HG03457 (cell line): ENCODE data around the gene PDLIM5.
"Not testable (repeated sequence)": the region's sequence is repeated elsewhere in the genome, so short reads cannot be mapped to it uniquely, and the experiment has no call there.

Experiments
- ATAC-seq: cut with Tn5 transposase; IDR thresholded peaks from one replicate; pipeline ENCODE4 v1.9.1; 2021; ENCODE audit warnings: moderate number of reproducible peaks; ENCODE audit not compliant: unreplicated experiment

The PDLIM5 gene

DNA sequence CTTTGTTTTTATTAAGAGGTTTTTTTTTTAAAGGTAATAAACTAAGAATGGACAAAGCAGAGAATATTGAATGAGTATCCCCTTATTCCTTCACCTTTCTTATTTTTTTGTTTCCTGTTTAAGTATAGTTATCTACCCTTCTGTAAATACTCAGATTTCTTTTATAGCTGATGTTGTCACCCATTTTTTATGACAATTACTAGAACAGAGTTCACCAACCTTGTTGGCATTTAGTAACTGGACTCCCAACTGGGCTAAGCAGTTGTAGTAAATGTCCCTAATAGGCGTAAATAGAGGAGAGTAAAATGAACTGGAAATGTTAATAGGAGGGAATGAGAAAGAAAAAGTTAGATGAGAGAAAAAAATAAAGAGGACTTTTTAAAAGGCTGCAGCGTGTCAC lies 9.8 kb downstream of the PDLIM5 start:
- ATAC-seq: no peak

- ATAC-seq: no peak
Measured at GRCh38 chr4:94462572-94462971, 10.8 kb downstream of the PDLIM5 start.

GRCh38 chr4:94463771-94464170 lies 12.0 kb downstream of the PDLIM5 start:
- no peak for ATAC-seq

- no peak for ATAC-seq
Measured at GRCh38 chr4:94466371-94466770, 14.6 kb downstream of the PDLIM5 start.

GRCh38 chr4:94466923-94467322 lies 15.2 kb downstream of the PDLIM5 start:
- ATAC-seq: no peak

DNA sequence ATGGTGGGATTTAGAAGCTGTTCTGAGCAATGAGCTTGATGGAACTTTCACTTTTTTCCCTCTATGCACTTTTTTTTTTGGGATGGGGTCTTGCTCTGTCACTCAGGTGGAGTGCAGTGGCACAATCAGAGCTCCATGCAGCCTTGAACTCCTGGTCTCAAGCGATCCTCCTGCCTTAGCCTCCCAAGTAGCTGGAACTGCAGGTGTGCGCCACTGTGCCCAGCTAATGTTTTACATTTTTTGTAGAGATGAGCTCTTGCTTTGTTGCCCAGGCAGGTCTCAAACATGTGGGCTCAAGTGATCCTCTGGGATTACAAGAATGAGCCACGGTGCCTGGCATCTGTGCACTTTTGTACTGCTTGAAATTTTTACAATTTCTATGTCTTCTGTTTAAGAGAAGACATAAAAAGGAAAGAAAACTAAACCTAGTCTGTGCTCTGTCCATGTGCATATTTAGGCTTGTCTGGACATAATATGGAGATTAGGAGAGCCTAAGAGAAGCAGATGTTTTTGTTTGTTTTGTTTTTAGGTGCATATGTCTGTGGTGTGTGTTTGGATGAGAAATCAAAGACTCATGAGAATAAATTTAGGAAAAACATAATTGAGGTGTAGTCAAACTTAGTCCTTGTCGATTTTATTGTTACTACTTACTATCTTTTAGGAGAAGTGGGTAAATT lies 16.5 kb downstream of the PDLIM5 start:
- no peak for ATAC-seq

DNA sequence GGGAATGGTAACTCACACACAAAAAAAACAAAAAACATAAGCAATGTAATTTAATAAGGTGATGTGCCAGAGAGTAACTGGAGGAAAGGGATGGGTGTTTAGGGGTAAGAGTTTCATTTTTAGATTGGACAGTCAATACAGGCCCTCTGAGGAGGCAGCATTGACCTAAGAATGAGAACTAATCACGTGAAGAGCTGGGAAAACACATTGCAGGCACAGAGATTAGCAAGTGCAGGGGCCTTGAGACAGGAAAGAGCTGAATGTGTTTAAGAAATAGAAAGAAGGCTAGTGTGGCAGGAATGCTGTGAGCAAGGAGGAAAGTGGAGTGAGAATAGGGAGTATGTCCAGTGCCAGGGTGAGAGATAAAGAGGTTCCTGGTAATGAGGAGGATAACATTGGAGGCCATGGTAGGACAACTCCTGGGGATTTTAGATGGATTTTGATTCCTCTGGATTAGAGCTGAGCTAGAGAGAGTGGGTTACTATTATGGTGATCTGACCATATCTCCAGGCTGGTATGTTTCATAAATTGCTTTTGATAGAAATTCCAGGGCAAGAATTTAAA lies 17.6 kb downstream of the PDLIM5 start:
- no peak for ATAC-seq

- no peak for ATAC-seq
Measured at GRCh38 chr4:94470132-94470531, 18.4 kb downstream of the PDLIM5 start.

- not testable (repeated sequence) for ATAC-seq
Measured at GRCh38 chr4:94470782-94471181, 19.0 kb downstream of the PDLIM5 start.

GRCh38 chr4:94472056-94472826 lies 20.5 kb downstream of the PDLIM5 start:
- no peak for ATAC-seq

GRCh38 chr4:94475050-94475449 lies 23.3 kb downstream of the PDLIM5 start:
- ATAC-seq: no peak

DNA sequence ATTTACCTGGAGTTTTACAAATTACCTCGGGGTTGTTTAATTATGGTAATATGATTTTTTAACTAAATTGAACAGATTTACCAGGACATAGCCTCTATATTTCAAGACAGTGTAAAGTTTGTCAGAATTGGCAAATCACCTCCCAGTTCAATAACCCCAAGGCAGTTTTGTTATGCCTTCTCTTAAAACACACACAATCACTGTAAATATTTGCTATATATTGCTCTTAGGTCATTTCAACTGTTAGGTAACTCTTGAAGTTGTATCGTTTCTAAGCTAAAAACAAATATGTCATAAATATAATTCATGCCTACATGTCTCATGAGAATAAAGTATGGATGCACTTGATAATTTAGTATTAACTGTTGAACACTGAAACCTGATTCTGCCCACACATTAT lies 24.1 kb downstream of the PDLIM5 start:
- no peak for ATAC-seq

DNA sequence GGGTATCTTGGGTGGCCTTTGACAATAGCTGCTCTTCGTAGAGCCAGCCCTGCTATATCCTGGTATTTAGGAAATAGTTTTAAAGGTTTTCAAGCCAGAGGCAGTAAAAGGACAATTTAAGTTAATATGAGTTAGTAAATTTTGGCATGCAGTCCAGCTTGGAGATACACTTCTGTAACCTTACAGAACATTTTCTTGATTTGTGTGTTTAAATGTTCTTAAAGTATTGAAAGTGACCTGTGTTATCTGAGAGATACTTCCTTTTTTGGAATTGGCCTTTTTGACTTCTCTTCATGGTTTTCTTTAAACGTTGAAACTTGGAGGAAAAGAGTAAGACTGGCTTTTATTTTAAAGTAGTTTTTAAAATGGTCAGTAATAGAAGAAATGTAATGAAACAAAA lies 25.5 kb downstream of the PDLIM5 start:
- no peak for ATAC-seq

- not testable (repeated sequence) for ATAC-seq
Measured at GRCh38 chr4:94478805-94479204, 27.1 kb downstream of the PDLIM5 start.

- ATAC-seq: no peak
Measured at GRCh38 chr4:94479358-94480141, 27.8 kb downstream of the PDLIM5 start.

- no peak for ATAC-seq
Measured at GRCh38 chr4:94480362-94480951, 28.7 kb downstream of the PDLIM5 start.

- ATAC-seq: no peak
Measured at GRCh38 chr4:94483895-94484294, 32.2 kb downstream of the PDLIM5 start.

DNA sequence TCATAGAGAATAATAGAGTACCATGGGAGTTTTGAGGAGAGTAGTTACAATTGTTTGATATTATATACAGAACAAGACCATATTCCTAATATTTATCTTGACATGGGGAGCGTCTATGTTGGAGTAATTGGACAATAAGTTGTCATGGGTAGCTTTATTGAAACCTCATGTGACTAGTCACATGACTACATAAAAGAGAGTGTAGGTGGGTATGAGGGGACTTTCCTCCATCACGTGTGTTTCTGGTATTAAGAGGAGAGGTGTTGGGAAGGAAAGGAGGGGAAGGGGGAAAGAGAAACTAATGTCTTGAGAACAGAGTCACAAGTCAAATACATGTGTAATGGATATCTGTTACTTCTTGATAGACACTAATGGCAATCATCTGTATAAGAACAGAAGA lies 33.1 kb downstream of the PDLIM5 start:
- no peak for ATAC-seq

GRCh38 chr4:94486372-94486801 lies 34.6 kb downstream of the PDLIM5 start:
- no peak for ATAC-seq

GRCh38 chr4:94488670-94489069 lies 36.9 kb downstream of the PDLIM5 start:
- ATAC-seq: no peak

DNA sequence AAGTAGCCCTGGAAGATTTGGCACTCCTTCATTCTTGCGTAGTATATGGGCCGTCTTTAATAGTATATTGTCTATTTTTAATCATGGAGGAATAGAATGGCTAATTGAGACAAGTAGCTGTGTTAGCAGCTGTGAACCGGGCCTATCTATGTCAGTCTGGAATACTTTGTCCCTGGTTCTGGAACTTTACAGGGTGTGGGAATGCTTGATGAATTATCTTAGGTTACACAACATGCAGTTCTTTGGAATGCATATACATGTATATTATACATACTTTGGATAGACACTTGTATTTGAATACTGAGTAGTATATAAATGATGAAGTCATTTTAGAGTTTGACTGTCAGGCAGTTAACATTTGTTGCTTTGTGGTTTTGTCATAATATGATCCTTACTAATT lies 37.4 kb downstream of the PDLIM5 start:
- no peak for ATAC-seq
